ENCODE data around the gene ATRNL1. TPM values are rescaled to one million over a fixed set of nuclear protein-coding genes. Genes with fewer than 3 reads are reported as not detected.
"Not testable (repeated sequence)": the region's sequence is repeated elsewhere in the genome, so short reads cannot be mapped to it uniquely, and the experiment has no call there.

Gene ATRNL1
- total RNA-seq, 1 experiment from 2014 or later: 35.1 TPM

DNA sequence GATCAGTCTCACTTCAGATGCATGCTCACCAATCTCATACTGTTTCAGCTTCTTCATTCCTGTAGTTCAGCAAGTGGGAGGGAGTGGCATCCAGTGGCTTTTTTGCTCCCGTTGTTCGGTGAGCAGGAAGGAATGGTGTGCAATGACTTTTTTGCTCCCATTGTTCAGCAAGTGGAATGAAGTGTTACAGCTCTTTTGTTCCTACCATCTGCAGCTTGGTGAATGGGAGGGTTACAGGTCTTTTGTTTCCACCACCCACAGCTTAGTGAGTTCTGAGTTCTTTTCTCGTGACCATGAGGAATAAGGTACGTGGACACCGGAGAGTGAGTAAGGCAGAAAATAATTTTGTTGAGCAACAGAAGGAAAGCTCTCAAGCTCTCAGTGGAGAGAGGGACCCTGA lies 363.6 kb downstream of the ATRNL1 start:
- no peaks in the 10 kb centered on the region for H3K27me3 ChIP-seq (ENCODE audit: control insufficient read depth, insufficient read depth, low read length)
- DNase-seq: no peak

DNA sequence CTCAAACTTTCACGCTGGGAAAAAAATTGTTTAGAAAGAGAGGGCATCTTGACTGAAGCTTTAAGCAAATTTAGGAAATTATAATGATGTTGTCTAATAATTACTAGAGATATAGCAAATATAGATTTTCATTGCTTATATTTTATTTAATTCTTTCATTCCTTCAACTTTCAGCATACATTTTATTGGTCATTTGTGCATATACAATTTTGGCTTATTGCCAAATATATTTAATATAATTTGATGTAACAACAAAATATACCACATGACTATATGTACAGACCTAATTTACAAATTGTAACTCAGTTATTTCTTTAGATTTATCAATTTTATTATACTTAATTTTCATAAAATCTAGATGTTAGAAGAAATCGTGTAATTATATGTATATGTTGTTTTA lies 390.1 kb downstream of the ATRNL1 start:
- no peaks in the 10 kb centered on the region for H3K36me3 ChIP-seq (replicated peaks; ENCODE audit: control insufficient read depth, insufficient read depth, low read length)

More for the DNA sequence above, 363.6 kb downstream of the ATRNL1 start:
- H3K36me3 ChIP-seq (replicated peaks; ENCODE audit: control insufficient read depth, insufficient read depth, low read length): no peaks in the 10 kb centered on the region
- H3K4me3 ChIP-seq (ENCODE audit: insufficient read depth, low read depth, low read length): no peak overlapping the region

DNA sequence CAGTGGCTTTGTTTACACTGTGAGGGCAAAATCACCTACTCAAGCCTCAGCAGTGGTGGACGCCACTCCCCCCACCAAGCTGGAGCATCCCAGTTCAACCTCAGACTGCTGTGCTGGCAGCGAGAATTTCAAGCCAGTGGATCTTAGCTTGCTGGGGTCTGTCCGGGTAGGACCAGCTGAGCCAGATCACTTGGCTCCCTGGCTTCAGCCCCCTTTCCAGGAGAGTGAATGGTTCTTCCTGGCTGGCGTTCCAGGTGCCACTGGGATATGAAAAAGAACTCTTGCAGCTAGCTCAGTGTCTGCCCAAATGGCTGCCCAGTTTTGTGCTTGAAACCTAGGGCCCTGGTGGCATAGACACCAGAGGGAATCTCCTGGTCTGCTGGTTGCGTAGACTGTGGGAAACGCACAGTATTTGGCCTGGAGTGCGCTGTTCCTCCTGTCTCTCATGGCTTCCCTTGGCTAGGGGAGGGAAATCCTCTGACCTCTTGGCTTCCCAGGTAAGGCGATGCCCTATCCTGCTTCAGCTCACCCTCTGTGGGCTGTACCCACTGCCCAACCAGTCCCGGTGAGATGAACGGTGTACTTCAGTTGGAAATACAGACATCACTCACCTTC lies 398.5 kb downstream of the ATRNL1 start:
- Histone ChIP-seq H3K36me3 (replicated peaks; ENCODE audit: control insufficient read depth, insufficient read depth, low read length) (no peaks in the 10 kb centered on the region), H3K4me3 (ENCODE audit: insufficient read depth, low read depth, low read length) (no peak overlapping the region), H3K27me3 (ENCODE audit: control insufficient read depth, insufficient read depth, low read length) (no peaks in the 10 kb centered on the region)
- no peak for DNase-seq

More for the DNA sequence above, 390.1 kb downstream of the ATRNL1 start:
- H3K27me3 ChIP-seq (ENCODE audit: control insufficient read depth, insufficient read depth, low read length): no peaks in the 10 kb centered on the region
- no peak overlapping the region for H3K4me3 ChIP-seq (ENCODE audit: insufficient read depth, low read depth, low read length)
- no peak for DNase-seq

DNA sequence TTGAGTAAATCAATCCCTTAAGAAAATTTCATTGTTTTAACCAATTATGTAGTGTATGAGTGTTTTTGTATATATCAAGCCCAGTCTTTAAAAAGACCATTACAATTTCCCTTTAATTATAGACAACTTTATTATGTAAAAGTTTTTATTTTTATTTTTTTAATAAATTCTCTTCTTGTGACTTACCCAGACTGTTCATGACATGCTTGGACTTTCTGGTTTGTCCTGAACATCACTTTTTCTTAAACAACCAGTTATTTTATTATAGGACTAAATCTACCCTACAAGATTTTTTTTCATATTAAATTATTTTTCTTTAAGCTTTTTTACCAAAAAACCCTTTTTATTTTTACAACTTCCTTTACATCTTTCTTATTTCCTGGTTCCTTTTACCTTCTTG lies 410.4 kb downstream of the ATRNL1 start:
- DNase-seq: no peak
- Histone ChIP-seq H3K36me3 (replicated peaks; ENCODE audit: control insufficient read depth, insufficient read depth, low read length) (no peaks in the 10 kb centered on the region), H3K4me3 (ENCODE audit: insufficient read depth, low read depth, low read length) (no peak overlapping the region), H3K27me3 (ENCODE audit: control insufficient read depth, insufficient read depth, low read length) (no peaks in the 10 kb centered on the region)

DNA sequence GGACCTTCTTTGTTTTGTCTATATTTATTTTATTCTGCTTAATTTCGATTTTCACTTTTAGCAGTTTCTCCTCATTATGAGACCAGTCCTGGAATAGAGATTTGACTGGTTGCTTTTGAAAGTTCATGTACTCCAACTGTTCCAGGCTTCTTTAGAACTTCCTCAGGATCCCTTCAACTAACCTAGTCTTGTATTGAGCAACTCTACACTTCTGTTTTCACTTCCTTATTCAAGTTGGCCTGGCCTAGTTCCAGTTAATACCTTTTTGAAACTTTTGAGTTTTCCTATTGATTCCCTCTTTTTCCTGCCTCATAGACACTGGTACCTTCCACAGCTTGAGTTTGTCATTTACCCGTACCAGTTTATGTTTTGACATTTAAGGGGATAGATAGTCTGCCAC lies 421.7 kb downstream of the ATRNL1 start:
- Histone ChIP-seq H3K27me3 (ENCODE audit: control insufficient read depth, insufficient read depth, low read length) (no peaks in the 10 kb centered on the region), H3K36me3 (replicated peaks; ENCODE audit: control insufficient read depth, insufficient read depth, low read length) (no peaks in the 10 kb centered on the region), H3K4me3 (ENCODE audit: insufficient read depth, low read depth, low read length) (no peak overlapping the region)
- DNase-seq: no peak

DNA sequence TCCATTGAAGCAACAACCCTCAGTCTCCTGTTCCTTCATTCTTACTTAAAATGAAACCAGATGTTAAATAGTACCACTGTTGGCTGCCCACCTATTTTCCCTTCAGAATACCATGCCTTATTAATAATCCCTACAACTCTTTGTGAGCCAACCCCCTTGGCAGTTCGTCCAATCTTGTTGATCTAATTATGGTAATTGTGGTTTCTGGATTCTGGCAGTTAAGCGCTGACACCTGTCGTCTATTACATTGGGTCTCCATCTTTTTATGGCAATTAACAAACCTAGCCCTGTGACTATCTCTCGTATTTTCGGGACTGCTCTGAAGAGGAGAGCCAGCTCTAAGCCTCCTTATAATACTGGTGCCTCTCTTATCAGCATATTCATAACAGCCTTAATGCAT lies 432.0 kb downstream of the ATRNL1 start:
- no peaks in the 10 kb centered on the region; the same call in 1 of the 2 replicates for H3K36me3 ChIP-seq (replicated peaks; ENCODE audit: control insufficient read depth, insufficient read depth, low read length)
- H3K4me3 ChIP-seq (ENCODE audit: insufficient read depth, low read depth, low read length): no peak overlapping the region
- H3K27me3 ChIP-seq (ENCODE audit: control insufficient read depth, insufficient read depth, low read length): no peaks in the 10 kb centered on the region
- DNase-seq: no peak

DNA sequence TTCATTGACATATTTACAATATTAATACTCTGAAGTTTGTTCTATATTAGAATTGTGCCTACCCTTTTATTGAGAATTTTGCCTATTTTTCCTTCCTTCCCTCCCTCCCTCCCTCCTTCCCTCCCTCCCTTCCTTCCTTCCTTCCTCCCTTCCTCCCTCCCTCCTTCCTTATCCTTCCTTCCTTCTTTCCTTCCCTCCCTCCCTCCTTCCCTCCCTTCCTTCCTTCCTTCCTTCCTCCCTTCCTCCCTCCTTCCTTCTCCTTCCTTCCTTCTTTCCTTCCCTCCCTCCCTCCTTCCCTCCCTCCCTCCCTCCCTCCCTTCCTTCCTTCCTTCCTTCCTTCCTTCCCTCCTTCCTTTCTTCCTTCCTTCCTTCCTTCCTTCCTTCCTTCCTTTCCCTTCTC lies 434.5 kb downstream of the ATRNL1 start:
- H3K36me3 ChIP-seq (replicated peaks; ENCODE audit: control insufficient read depth, insufficient read depth, low read length); DNase-seq: not testable (repeated sequence)

DNA sequence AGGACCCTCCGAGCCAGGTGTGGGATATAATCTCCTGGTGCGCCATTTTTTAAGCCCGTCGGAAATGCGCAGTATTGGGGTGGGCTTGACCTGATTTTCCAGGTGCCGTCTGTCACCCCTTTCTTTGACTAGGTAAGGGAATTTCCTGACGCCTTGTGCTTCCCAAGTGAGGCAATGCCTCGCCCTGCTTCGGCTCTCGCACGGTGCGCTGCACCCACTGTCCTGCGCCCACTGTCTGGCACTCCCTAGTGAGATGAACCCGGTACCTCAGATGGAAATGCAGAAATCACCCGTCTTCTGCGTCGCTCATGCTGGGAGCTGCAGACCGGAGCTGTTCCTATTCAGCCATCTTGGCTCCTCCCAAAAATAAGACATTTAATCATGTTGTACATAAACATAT lies 443.2 kb downstream of the ATRNL1 start:
- not testable (repeated sequence) for H3K27me3 ChIP-seq (ENCODE audit: control insufficient read depth, insufficient read depth, low read length); H3K4me3 ChIP-seq (ENCODE audit: insufficient read depth, low read depth, low read length); DNase-seq; H3K36me3 ChIP-seq (replicated peaks; ENCODE audit: control insufficient read depth, insufficient read depth, low read length)

More for the DNA sequence above, 434.5 kb downstream of the ATRNL1 start:
- H3K27me3 ChIP-seq (ENCODE audit: control insufficient read depth, insufficient read depth, low read length); H3K4me3 ChIP-seq (ENCODE audit: insufficient read depth, low read depth, low read length): not testable (repeated sequence)

DNA sequence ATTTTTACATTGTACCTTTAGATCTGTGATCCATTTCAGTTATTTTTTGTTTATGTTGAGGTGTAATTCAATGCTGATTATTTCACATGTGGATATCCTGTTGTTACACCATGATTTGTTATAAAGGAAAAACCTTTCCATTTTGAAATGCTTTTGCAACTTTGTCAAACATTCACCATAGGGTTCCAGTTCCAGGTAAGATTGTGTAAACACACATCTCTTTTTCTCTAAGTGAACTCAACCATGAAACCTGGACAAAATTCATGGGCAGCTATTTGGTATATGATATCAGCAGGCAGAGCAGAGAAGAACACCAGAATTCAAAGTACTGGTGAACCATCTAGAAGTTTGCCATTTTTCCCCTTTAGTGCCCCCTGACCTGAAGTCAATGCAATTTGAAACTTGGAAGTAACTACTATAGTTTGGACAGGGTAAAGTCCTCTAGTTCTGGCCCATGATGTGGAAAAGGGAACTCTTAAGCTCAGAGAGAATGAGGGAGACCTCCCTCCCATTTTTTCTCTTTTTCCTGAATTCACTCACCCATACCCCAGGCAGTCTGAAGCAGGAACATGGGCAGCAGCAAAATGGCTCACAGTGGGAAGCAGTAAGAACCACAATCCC lies 446.1 kb downstream of the ATRNL1 start:
- Histone ChIP-seq H3K36me3 (replicated peaks; ENCODE audit: control insufficient read depth, insufficient read depth, low read length) (no peaks in the 10 kb centered on the region), H3K27me3 (ENCODE audit: control insufficient read depth, insufficient read depth, low read length) (no peaks in the 10 kb centered on the region), H3K4me3 (ENCODE audit: insufficient read depth, low read depth, low read length) (no peak overlapping the region)
- DNase-seq: no peak

DNA sequence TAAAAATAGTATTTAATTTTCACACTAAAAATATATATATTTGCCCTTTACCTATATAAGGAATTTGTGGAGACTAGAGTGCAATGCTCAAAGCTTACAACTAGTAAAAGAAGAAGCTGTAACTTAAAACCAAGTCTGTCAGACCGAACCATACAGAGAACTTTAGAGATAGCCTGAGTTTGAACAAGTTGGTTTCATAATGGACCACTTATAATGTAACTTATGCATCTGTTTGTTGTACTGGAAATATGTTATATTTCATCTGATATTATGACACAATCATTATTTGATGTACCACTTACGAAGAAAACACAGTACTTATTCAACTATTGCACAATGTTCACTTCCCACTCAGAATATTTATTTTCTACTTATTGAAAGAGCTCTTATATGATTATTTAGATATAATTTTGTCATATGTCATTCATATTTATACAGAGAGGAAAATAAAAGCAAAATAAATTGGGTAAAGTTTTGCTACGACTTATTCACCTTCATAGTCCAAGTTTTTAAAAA lies 462.8 kb downstream of the ATRNL1 start:
- no peak for DNase-seq
- Histone ChIP-seq H3K4me3 (ENCODE audit: insufficient read depth, low read depth, low read length) (no peak overlapping the region), H3K27me3 (ENCODE audit: control insufficient read depth, insufficient read depth, low read length) (no peaks in the 10 kb centered on the region), H3K36me3 (replicated peaks; ENCODE audit: control insufficient read depth, insufficient read depth, low read length) (no peaks in the 10 kb centered on the region)

DNA sequence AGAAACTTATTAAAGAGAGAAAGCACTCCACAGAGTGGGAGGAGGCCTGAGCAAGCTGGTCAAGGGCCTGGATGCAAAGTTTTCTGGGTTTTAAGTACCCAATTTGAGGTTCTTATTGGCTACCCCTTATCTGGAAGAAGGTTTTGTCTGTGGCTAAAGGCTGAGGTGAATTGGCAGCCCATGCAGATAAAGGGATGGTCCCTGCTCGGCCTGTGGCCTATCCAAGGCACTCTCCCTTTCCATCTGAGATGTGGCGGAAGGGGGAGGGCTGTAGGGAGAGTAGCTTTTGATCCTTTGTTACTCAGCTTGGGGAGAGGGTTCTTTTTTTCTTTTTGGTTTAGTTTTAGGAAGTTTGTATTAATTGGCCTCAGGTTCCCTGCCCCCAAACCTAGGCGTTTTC lies 465.1 kb downstream of the ATRNL1 start:
- H3K27me3 ChIP-seq (ENCODE audit: control insufficient read depth, insufficient read depth, low read length): no peaks in the 10 kb centered on the region
- DNase-seq: peak; percentile 8
- no peaks in the 10 kb centered on the region for H3K36me3 ChIP-seq (replicated peaks; ENCODE audit: control insufficient read depth, insufficient read depth, low read length)
- no peak overlapping the region for H3K4me3 ChIP-seq (ENCODE audit: insufficient read depth, low read depth, low read length)

DNA sequence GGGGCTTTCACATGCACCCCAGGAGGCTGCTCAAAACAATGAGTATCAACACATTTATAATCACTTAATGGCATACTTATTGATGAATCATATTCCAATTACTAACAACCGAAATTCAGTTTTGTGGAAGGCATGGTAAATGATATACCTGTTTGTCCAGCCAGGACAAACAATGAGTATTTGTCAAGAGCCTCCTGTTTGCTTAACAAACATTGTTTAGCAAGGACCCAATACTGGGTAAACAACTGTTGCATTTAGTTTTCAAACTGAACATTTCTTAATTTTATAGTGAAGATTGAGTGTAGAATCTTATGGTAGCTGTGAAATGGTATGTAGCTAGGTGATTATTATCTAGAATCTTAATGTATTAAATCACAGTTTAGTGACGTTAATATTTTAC lies 473.7 kb downstream of the ATRNL1 start:
- Histone ChIP-seq H3K36me3 (replicated peaks; ENCODE audit: control insufficient read depth, insufficient read depth, low read length) (no peaks in the 10 kb centered on the region), H3K27me3 (ENCODE audit: control insufficient read depth, insufficient read depth, low read length) (no peaks in the 10 kb centered on the region), H3K4me3 (ENCODE audit: insufficient read depth, low read depth, low read length) (no peak overlapping the region)
- no peak for DNase-seq

DNA sequence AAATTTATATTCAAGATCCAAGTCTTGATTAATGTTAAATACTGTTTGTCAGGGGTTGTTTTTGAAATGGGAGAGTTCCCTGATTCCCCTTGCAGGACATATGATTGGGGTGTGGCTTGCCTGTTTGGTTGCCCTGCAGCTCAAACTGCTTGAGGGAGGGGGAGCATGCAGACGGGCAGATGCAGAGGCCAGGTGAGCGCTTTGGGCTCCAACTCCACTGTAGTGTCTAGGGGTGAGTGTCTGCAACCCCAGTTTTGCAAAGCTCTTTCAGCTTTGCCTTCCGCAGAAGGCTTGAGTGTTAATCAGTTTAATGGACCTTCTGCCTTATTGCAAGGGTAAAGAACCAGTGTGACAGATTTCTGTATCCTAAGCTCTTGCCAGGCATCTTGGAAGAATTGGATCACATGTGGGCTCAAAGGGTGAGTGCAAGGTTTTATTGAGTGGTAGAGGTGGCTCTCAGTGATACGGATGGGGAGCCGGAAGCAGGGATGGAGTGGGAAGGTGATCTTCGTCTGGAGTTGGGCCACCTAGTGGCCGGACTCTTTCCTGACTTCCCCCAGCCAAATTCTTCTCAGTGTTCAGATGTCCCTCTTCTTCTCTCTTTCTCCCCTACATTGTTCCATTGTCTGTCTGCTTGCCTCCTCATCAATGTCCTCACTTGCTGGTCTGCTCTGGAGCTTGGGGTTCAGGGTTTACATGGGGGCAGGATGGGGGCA lies 479.7 kb downstream of the ATRNL1 start:
- Histone ChIP-seq H3K36me3 (replicated peaks; ENCODE audit: control insufficient read depth, insufficient read depth, low read length) (no peaks in the 10 kb centered on the region), H3K4me3 (ENCODE audit: insufficient read depth, low read depth, low read length) (no peak overlapping the region), H3K27me3 (ENCODE audit: control insufficient read depth, insufficient read depth, low read length) (no peaks in the 10 kb centered on the region)
- peak; percentile 9 for DNase-seq

DNA sequence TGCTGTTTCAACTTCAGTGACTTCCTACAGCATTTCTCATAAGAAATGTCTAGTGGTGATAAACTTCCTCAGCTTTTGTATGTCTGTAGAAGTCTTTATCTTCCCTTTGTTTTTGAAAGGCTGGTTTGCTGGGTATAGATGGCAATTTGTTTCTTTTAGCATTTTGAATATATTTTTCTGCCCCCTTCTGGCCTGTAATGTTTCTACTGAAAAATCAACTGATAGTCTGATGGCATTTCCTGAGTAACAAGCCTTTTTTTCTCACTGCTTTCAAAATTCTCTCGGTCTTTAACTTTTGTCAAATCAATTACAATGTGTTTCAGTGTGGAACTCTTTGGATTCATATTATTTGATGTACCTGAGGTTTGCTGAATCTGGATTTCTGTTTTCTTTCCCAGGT lies 487.1 kb downstream of the ATRNL1 start:
- Histone ChIP-seq H3K27me3 (ENCODE audit: control insufficient read depth, insufficient read depth, low read length) (no peaks in the 10 kb centered on the region), H3K4me3 (ENCODE audit: insufficient read depth, low read depth, low read length) (no peak overlapping the region), H3K36me3 (replicated peaks; ENCODE audit: control insufficient read depth, insufficient read depth, low read length) (no peaks in the 10 kb centered on the region)
- no peak for DNase-seq

DNA sequence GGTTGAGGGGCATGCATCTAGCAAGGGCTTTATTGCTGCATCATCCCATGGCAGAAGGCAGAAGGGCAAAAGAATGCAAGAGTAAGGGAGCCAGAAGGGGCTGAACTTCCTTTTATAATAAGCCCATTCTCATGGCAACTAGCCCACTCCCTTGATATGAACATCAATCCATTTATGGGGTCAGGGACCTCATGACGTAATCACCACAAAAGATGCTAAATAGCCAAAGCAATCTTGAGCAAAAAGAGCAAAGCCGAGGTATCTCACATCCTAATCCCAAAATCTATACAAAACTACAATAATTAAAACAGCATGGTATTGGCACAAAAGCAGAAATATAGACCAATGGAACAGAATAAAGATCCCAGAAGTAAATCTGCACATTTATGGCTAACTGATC lies 499.9 kb downstream of the ATRNL1 start:
- DNase-seq: no peak
- H3K36me3 ChIP-seq (replicated peaks; ENCODE audit: control insufficient read depth, insufficient read depth, low read length): no peaks in the 10 kb centered on the region
- H3K4me3 ChIP-seq (ENCODE audit: insufficient read depth, low read depth, low read length): no peak overlapping the region
- no peaks in the 10 kb centered on the region for H3K27me3 ChIP-seq (ENCODE audit: control insufficient read depth, insufficient read depth, low read length)

Measured in H7 (cell line).